CD8-positive, alpha-beta memory T cell (primary cell): ENCODE measurements around the gene HOMER2. TPM values are rescaled to one million over a fixed set of nuclear protein-coding genes. Genes with fewer than 3 reads are reported as not detected.
"Not testable (repeated sequence)": the region's sequence is repeated elsewhere in the genome, so short reads cannot be mapped to it uniquely, and the experiment has no call there.

Source experiments
- CTCF ChIA-PET: fragments of 350-600 bp; sonication (Branson Sonifier 250); formaldehyde crosslinking; loops from one replicate; lab custom pipeline; 2021; ENCODE audit warnings: antibody characterized with exemption; lab: Charles Lee
- POLR2A ChIA-PET: fragments of 350-600 bp; sonication (Branson Sonifier 250); formaldehyde crosslinking; loops from one replicate; lab custom pipeline; 2021; ENCODE audit warnings: antibody characterized with exemption; lab: Charles Lee
- DNase-seq, 5 donors: peaks; one replicate each; pipeline versions ENCODE4 v3.0.0 to v3.0.0-alpha.2; 2020 to 2022; ENCODE audit warnings: mixed read lengths in 1 of 5
- H3K27ac ChIP-seq: one replicate; pipeline ENCODE4 v1.7.0; 2013; ENCODE audit warnings: low read depth, mild to moderate bottlenecking, low read length, moderate library complexity
- H3K27me3 ChIP-seq: 2 replicates; pipeline ENCODE4 v1.7.0; 2013; ENCODE audit warnings: low read length, mild to moderate bottlenecking; ENCODE audit not compliant: insufficient read depth, poor library complexity, severe bottlenecking
- H3K36me3 ChIP-seq: 2 replicates; pipeline ENCODE4 v1.7.0; 2013; ENCODE audit warnings: mild to moderate bottlenecking, low read length, moderate library complexity; ENCODE audit not compliant: insufficient read depth
- H3K4me1 ChIP-seq: 2 replicates; pipeline ENCODE4 v1.7.0; 2013; ENCODE audit warnings: mild to moderate bottlenecking, low read length, moderate library complexity; ENCODE audit not compliant: insufficient read depth
- H3K4me3 ChIP-seq: 2 replicates; pipeline ENCODE4 v1.7.0; 2013; ENCODE audit warnings: mild to moderate bottlenecking, low read length
- H3K9me3 ChIP-seq: 2 replicates; pipeline ENCODE4 v1.7.0; 2013; ENCODE audit warnings: mild to moderate bottlenecking, low read length
- H3K27ac Mint-ChIP-seq, 8 donors: one replicate each; pipeline ENCODE4 v1.8.0; 2020 to 2021; ENCODE audit warnings: mixed read lengths in 8 of 8, mild to moderate bottlenecking in 6 of 8, inconsistent platforms in 3 of 8, moderate library complexity in 3 of 8
- H3K27me3 Mint-ChIP-seq, 2 donors: one replicate each; pipeline ENCODE4 v1.8.0; 2020 to 2021; ENCODE audit warnings: mixed read lengths in 2 of 2, mild to moderate bottlenecking in 1 of 2, moderate library complexity in 1 of 2
- H3K36me3 Mint-ChIP-seq, 3 donors: one replicate each; pipeline ENCODE4 v1.8.0; 2020 to 2021; ENCODE audit warnings: mixed read lengths in 3 of 3, inconsistent platforms in 1 of 3, mild to moderate bottlenecking in 1 of 3
- H3K4me1 Mint-ChIP-seq, 3 donors: one replicate each; pipeline ENCODE4 v1.8.0; 2020 to 2021; ENCODE audit warnings: mixed read lengths in 3 of 3, inconsistent platforms in 1 of 3, mild to moderate bottlenecking in 1 of 3
- H3K4me3 Mint-ChIP-seq, 7 donors: one replicate each; pipeline ENCODE4 v1.8.0; 2020 to 2021; ENCODE audit warnings: mixed read lengths in 7 of 7, mild to moderate bottlenecking in 6 of 7, moderate library complexity in 4 of 7, inconsistent platforms in 2 of 7
- H3K9me3 Mint-ChIP-seq, 5 donors: one replicate each; pipeline ENCODE4 v1.8.0; 2020 to 2022; ENCODE audit warnings: mixed read lengths in 5 of 5, mild to moderate bottlenecking in 3 of 5, moderate library complexity in 2 of 5, inconsistent platforms in 1 of 5
- polyA plus RNA-seq: library from polyadenylated mRNA; unstranded; fragments of 300-500 nt; fragmentation: Illumina TruSeq; gene quantifications from one replicate; pipeline ENCODE4 v1.2.3, GENCODE V29; 2021
- total RNA-seq, 2 experiments: library from RNA; stranded (reverse); gene quantifications; one replicate each; pipeline ENCODE4 v1.2.3, GENCODE V29; 2021

HOMER2 gene
- total and polyA plus RNA-seq, 3 experiments from 2014 or later = 1.6 to 14.1 (median 13.6) TPM

- POLR2A ChIA-PET = no interaction called here
- DNase-seq = no peak
- H3K4me1 Mint-ChIP-seq = no peaks in the 10 kb centered on the region
Measured at GRCh38 chr15:82873000-82873680, 79.4 kb downstream of the HOMER2 start.

GRCh38 chr15:82871832-82872484 lies 80.6 kb downstream of the HOMER2 start:
- no peak for DNase-seq
- CTCF ChIA-PET = no interaction called here
- H3K9me3 Mint-ChIP-seq = no peaks in the 10 kb centered on the region
- no peaks in the 10 kb centered on the region for H3K4me1 Mint-ChIP-seq
- H3K27me3 ChIP-seq = no peaks in the 10 kb centered on the region
- no peak overlapping the region for H3K27ac Mint-ChIP-seq
- no peaks in the 10 kb centered on the region for H3K9me3 ChIP-seq
- no peak overlapping the region for H3K27ac ChIP-seq
- H3K27me3 Mint-ChIP-seq = peaks cover 3 to 7% of the 10 kb centered on the region in 2 donors
- no peak overlapping the region for H3K4me3 ChIP-seq
- H3K4me1 ChIP-seq = no peaks in the 10 kb centered on the region
- H3K4me3 Mint-ChIP-seq = no peak overlapping the region
- H3K36me3 Mint-ChIP-seq = peaks cover 0 to 7% (median 0%) of the 10 kb centered on the region in 3 donors
- POLR2A ChIA-PET = no interaction called here
- no peaks in the 10 kb centered on the region for H3K36me3 ChIP-seq

More at GRCh38 chr15:82873000-82873680, 79.4 kb downstream of the HOMER2 start:
- Histone ChIP-seq H3K27ac (no peak overlapping the region), H3K4me1 (no peaks in the 10 kb centered on the region), H3K36me3 (no peaks in the 10 kb centered on the region), H3K27me3 (no peaks in the 10 kb centered on the region), H3K4me3 (no peak overlapping the region), H3K9me3 (no peaks in the 10 kb centered on the region)
- CTCF ChIA-PET = no interaction called here
- Mint-ChIP-seq H3K9me3 (no peaks in the 10 kb centered on the region), H3K27ac (peak overlapping the region in 1 of 8 donors; percentile 30), H3K36me3 (peaks cover 0 to 7% (median 0%) of the 10 kb centered on the region in 3 donors), H3K27me3 (peaks cover 3 to 11% of the 10 kb centered on the region in 2 donors), H3K4me3 (no peak overlapping the region)

- DNase-seq = no peak
- no peak overlapping the region for H3K27ac Mint-ChIP-seq
Measured at GRCh38 chr15:82871358-82871757, 81.2 kb downstream of the HOMER2 start.

GRCh38 chr15:82870727-82871320 lies 81.7 kb downstream of the HOMER2 start:
- POLR2A ChIA-PET = no interaction called here

More at GRCh38 chr15:82871358-82871757, 81.2 kb downstream of the HOMER2 start:
- H3K27me3 ChIP-seq = no peaks in the 10 kb centered on the region
- H3K4me1 ChIP-seq = no peaks in the 10 kb centered on the region
- Mint-ChIP-seq H3K4me3 (no peak overlapping the region), H3K9me3 (no peaks in the 10 kb centered on the region), H3K36me3 (peaks cover 0 to 7% (median 0%) of the 10 kb centered on the region in 3 donors), H3K27me3 (peaks cover 3 to 7% of the 10 kb centered on the region in 2 donors), H3K4me1 (no peaks in the 10 kb centered on the region)
- H3K36me3 ChIP-seq = no peaks in the 10 kb centered on the region
- CTCF ChIA-PET = no interaction called here
- no peak overlapping the region for H3K27ac ChIP-seq
- POLR2A ChIA-PET = no interaction called here
- no peak overlapping the region for H3K4me3 ChIP-seq
- H3K9me3 ChIP-seq = no peaks in the 10 kb centered on the region

GRCh38 chr15:82865981-82866380 lies 86.5 kb downstream of the HOMER2 start:
- H3K36me3 Mint-ChIP-seq, H3K9me3 Mint-ChIP-seq, H3K27me3 Mint-ChIP-seq, H3K27ac ChIP-seq, H3K27me3 ChIP-seq, H3K27ac Mint-ChIP-seq, H3K4me3 Mint-ChIP-seq, H3K36me3 ChIP-seq, H3K4me1 Mint-ChIP-seq, POLR2A ChIA-PET, DNase-seq, H3K9me3 ChIP-seq, CTCF ChIA-PET, H3K4me1 ChIP-seq, H3K4me3 ChIP-seq: not testable (repeated sequence)

More at GRCh38 chr15:82870727-82871320, 81.7 kb downstream of the HOMER2 start:
- Histone ChIP-seq H3K9me3 (no peaks in the 10 kb centered on the region), H3K27ac (no peak overlapping the region), H3K4me1 (no peaks in the 10 kb centered on the region), H3K36me3 (no peaks in the 10 kb centered on the region), H3K27me3 (no peaks in the 10 kb centered on the region), H3K4me3 (no peak overlapping the region)
- CTCF ChIA-PET = no interaction called here
- DNase-seq = no peak
- Mint-ChIP-seq H3K4me3 (no peak overlapping the region), H3K4me1 (no peaks in the 10 kb centered on the region), H3K9me3 (no peaks in the 10 kb centered on the region), H3K36me3 (peaks cover 0 to 5% (median 0%) of the 10 kb centered on the region in 3 donors), H3K27me3 (peaks cover 3 to 7% of the 10 kb centered on the region in 2 donors), H3K27ac (no peak overlapping the region)

GRCh38 chr15:82865581-82865980 lies 86.9 kb downstream of the HOMER2 start:
- CTCF ChIA-PET, H3K9me3 ChIP-seq, H3K27ac ChIP-seq, H3K4me3 ChIP-seq, DNase-seq, H3K9me3 Mint-ChIP-seq, H3K27me3 Mint-ChIP-seq, H3K36me3 ChIP-seq, POLR2A ChIA-PET, H3K27me3 ChIP-seq, H3K4me1 ChIP-seq, H3K4me3 Mint-ChIP-seq, H3K36me3 Mint-ChIP-seq, H3K27ac Mint-ChIP-seq, H3K4me1 Mint-ChIP-seq: not testable (repeated sequence)

- Mint-ChIP-seq H3K36me3 (no peaks in the 10 kb centered on the region), H3K27me3 (no peaks in the 10 kb centered on the region), H3K27ac (no peak overlapping the region), H3K9me3 (no peaks in the 10 kb centered on the region), H3K4me1 (no peaks in the 10 kb centered on the region), H3K4me3 (no peak overlapping the region)
- Histone ChIP-seq H3K27ac (no peak overlapping the region), H3K27me3 (no peaks in the 10 kb centered on the region), H3K4me1 (no peaks in the 10 kb centered on the region), H3K9me3 (no peaks in the 10 kb centered on the region), H3K36me3 (no peaks in the 10 kb centered on the region), H3K4me3 (no peak overlapping the region)
- DNase-seq = no peak
- ChIA-PET POLR2A (no interaction called here), CTCF (no interaction called here)
Measured at GRCh38 chr15:82864967-82865366, 87.6 kb downstream of the HOMER2 start.

- Histone ChIP-seq H3K9me3 (no peaks in the 10 kb centered on the region), H3K27me3 (no peaks in the 10 kb centered on the region), H3K36me3 (no peaks in the 10 kb centered on the region), H3K4me3 (no peak overlapping the region), H3K4me1 (no peaks in the 10 kb centered on the region), H3K27ac (no peak overlapping the region)
- ChIA-PET CTCF (no interaction called here), POLR2A (no interaction called here)
- H3K9me3 Mint-ChIP-seq = no peaks in the 10 kb centered on the region
- H3K27me3 Mint-ChIP-seq = no peaks in the 10 kb centered on the region
- no peak overlapping the region for H3K4me3 Mint-ChIP-seq
- DNase-seq = no peak
- no peaks in the 10 kb centered on the region for H3K36me3 Mint-ChIP-seq
- peak overlapping the region in 2 of 8 donors; percentile 24 to 58 for H3K27ac Mint-ChIP-seq
- no peaks in the 10 kb centered on the region for H3K4me1 Mint-ChIP-seq
Measured at GRCh38 chr15:82862886-82863285, 89.6 kb downstream of the HOMER2 start.
